Measurements from ENCODE around the gene RAPGEFL1.

The RAPGEFL1 gene

DNA sequence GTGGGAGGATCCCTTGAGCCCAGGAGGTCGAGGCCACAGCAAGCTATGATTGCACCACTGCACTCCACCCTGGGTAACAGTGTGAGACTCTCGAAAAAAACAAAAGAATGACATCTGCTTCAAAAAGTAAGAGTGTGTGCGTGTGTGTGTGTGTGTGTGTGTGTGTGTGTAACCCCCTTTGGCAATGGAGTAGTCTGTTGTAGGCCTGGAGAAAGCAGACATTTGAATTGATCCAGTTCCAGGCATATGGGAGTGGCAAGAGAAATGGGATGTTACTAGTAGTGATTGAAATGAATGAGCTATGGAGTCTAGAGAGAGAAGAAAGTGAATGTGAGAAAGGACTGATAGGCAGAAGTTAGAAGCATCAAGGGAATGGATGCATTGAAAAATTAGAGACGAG, 27.0 kb upstream of the RAPGEFL1 start:
- 82 to 83% methylated on average over 4 of the region's 4 CpGs for WGBS, 2 experiments
- H3K36me3 ChIP-seq (ENCODE audit: control insufficient read depth, insufficient read depth, low read length): peaks cover 45% of the 10 kb centered on the region
- H3K4me3 ChIP-seq (ENCODE audit: insufficient read depth, low read depth, low read length): no peak overlapping the region
- H3K27me3 ChIP-seq (ENCODE audit: control insufficient read depth, insufficient read depth, low read length, poor library complexity, severe bottlenecking): no peaks in the 10 kb centered on the region
- no peaks in the 10 kb centered on the region for H3K9me3 ChIP-seq (ENCODE audit: control insufficient read depth, low read length)
- no peak overlapping the region for H3K27ac ChIP-seq (ENCODE audit: insufficient read depth, low read depth, low read length, poor library complexity, severe bottlenecking)
- H3K4me1 ChIP-seq (ENCODE audit: control insufficient read depth, insufficient read depth, low read length): no peaks in the 10 kb centered on the region

DNA sequence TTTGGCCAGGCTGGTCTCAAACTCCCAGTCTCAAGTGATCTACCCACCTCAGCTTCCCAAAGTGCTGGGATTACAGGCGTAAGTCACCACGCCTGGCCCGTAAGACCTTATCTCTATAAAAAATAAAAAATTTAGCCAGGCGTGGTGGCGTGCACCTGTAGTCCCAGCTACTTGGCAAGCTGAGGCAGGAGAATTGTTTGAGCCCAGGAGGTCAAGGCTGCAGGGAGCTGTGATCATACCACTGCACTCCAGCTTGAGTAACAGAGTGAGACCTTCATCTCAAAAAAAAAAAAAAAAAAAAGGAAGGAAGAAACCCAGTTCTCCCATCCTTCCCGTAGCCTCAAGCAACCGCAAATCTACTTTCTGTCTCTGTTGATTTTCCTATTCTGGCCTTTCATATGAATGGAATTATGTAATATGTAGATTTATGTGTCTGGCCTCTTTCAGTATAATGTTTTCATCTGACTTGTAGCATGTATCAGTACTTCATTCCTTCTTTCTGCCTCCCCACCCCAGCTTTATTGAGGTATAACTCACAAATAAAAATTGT, 25.8 kb upstream of the RAPGEFL1 start:
- Histone ChIP-seq H3K36me3 (ENCODE audit: control insufficient read depth, insufficient read depth, low read length) (peaks cover 44% of the 10 kb centered on the region), H3K27me3 (ENCODE audit: control insufficient read depth, insufficient read depth, low read length, poor library complexity, severe bottlenecking) (no peaks in the 10 kb centered on the region), H3K4me3 (ENCODE audit: insufficient read depth, low read depth, low read length) (no peak overlapping the region), H3K9me3 (ENCODE audit: control insufficient read depth, low read length) (no peaks in the 10 kb centered on the region), H3K27ac (ENCODE audit: insufficient read depth, low read depth, low read length, poor library complexity, severe bottlenecking) (no peak overlapping the region), H3K4me1 (ENCODE audit: control insufficient read depth, insufficient read depth, low read length) (no peaks in the 10 kb centered on the region)
- 93 to 97% methylated on average over 5 to 7 of the region's 7 CpGs for WGBS, 2 experiments

DNA sequence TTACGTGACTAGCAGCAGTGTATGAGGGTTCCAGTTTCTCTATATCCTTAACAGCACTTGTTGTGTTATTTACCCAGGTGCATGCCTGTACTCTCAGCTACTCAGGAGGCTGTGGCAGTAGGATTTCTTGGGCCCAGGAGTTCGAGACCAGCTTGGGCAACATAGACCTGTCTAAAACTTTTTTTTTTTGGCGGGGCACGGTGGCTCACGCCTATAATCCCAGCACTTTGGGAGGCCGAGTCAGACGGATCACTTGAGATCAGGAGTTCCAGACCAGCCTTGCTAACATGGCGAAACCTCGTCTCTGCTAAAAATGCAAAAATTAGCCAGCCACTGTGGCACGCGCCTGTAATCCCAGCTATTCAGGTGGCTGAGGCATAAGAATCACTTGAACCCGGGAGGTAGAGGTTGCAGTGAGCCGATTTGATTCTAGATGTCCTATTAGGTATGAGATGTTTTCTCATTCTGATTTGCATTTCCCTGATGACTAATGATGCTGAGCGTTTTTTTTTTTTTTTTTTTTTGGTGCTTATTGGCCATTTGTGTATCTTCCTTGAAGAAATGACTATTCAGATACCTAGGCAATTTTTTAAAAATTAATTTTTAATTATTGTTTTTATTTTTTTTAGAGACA, 23.6 kb upstream of the RAPGEFL1 start:
- Histone ChIP-seq H3K36me3 (ENCODE audit: control insufficient read depth, insufficient read depth, low read length) (peaks cover 35% of the 10 kb centered on the region), H3K27me3 (ENCODE audit: control insufficient read depth, insufficient read depth, low read length, poor library complexity, severe bottlenecking) (no peaks in the 10 kb centered on the region), H3K4me3 (ENCODE audit: insufficient read depth, low read depth, low read length) (no peak overlapping the region), H3K9me3 (ENCODE audit: control insufficient read depth, low read length) (no peaks in the 10 kb centered on the region), H3K27ac (ENCODE audit: insufficient read depth, low read depth, low read length, poor library complexity, severe bottlenecking) (no peak overlapping the region), H3K4me1 (ENCODE audit: control insufficient read depth, insufficient read depth, low read length) (no peaks in the 10 kb centered on the region)
- 92 to 95% methylated on average over 14 of the region's 14 CpGs for WGBS, 2 experiments

DNA sequence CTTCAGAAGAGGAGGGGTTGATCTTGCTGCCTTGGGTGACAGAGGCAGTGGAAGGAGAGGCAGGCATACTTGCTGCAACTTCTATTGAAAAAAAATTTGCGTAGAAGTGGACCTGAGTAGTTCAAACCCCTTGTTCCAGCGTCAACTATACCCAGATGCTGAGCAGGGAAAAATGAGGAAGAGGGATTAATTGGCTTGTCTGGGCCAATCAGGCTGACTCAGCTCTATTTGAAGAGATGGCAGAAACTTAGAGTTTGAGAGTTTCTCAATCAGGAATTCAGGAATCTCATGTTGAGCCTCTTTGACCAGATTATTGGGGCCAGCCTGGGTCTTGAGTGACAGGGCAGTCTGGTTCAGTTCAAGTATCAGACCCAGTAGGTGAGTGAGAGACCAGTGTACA, 19.3 kb upstream of the RAPGEFL1 start:
- Histone ChIP-seq H3K27me3 (ENCODE audit: control insufficient read depth, insufficient read depth, low read length, poor library complexity, severe bottlenecking) (no peaks in the 10 kb centered on the region), H3K36me3 (ENCODE audit: control insufficient read depth, insufficient read depth, low read length) (peaks cover 33% of the 10 kb centered on the region), H3K4me3 (ENCODE audit: insufficient read depth, low read depth, low read length) (no peak overlapping the region), H3K4me1 (ENCODE audit: control insufficient read depth, insufficient read depth, low read length) (no peaks in the 10 kb centered on the region), H3K9me3 (ENCODE audit: control insufficient read depth, low read length) (no peaks in the 10 kb centered on the region), H3K27ac (ENCODE audit: insufficient read depth, low read depth, low read length, poor library complexity, severe bottlenecking) (no peak overlapping the region)
- 96 to 97% methylated on average over 2 of the region's 2 CpGs for WGBS, 2 experiments

DNA sequence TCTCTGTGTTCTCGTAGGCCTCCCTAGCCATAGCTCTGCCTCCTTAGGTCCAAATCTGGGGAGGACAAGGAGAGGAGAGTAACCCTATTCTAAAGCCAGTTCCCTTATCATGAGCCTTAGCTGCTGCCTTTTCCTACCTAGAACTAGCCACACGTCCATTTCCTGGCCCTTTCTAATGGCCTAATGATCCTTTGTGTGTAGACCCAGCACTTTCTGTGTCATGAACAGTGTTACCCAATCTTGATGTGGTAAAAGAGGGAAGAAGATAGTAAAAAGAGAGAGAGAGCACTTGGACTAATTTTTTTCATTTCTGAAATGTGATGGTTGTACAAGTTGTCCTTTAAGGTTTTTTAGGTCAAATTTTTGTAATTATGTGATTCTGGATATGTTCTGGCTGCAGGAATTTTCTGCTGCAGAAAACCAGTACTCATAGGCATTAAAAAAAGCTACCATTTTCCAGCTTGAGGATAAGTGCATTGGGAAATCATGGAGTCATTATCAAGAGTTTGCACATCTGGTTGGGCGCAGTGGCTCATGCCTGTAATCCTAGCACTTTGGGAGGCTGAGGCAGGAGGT, 18.7 kb upstream of the RAPGEFL1 start:
- WGBS, 2 experiments: 96% methylated on average over 3 of the region's 3 CpGs
- H3K36me3 ChIP-seq (ENCODE audit: control insufficient read depth, insufficient read depth, low read length): peaks cover 33% of the 10 kb centered on the region
- H3K27me3 ChIP-seq (ENCODE audit: control insufficient read depth, insufficient read depth, low read length, poor library complexity, severe bottlenecking): no peaks in the 10 kb centered on the region
- H3K9me3 ChIP-seq (ENCODE audit: control insufficient read depth, low read length): no peaks in the 10 kb centered on the region
- no peak overlapping the region for H3K27ac ChIP-seq (ENCODE audit: insufficient read depth, low read depth, low read length, poor library complexity, severe bottlenecking)
- no peaks in the 10 kb centered on the region for H3K4me1 ChIP-seq (ENCODE audit: control insufficient read depth, insufficient read depth, low read length)
- no peak overlapping the region for H3K4me3 ChIP-seq (ENCODE audit: insufficient read depth, low read depth, low read length)

DNA sequence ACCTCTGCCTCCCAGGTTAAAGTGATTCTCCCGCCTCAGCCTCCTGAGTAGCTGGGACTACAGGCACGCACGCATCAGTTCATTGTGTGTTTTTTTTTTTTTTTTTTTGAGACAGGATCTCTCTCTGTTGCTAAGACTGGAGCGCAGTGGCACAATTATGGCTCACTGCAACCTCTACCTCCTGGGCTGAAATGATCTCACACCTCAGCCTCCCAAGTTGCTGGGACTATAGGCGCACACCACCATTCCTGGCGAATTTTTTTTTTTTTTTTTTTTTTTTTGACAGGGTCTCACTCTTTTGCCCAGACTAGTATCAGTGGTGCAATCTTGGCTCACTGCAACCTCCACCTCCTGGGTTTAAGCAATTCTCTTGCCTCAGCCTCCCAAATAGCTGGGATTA, 17.8 kb upstream of the RAPGEFL1 start:
- no peaks in the 10 kb centered on the region for H3K4me1 ChIP-seq (ENCODE audit: control insufficient read depth, insufficient read depth, low read length)
- H3K9me3 ChIP-seq (ENCODE audit: control insufficient read depth, low read length): no peaks in the 10 kb centered on the region
- no peak overlapping the region for H3K27ac ChIP-seq (ENCODE audit: insufficient read depth, low read depth, low read length, poor library complexity, severe bottlenecking)
- peaks cover 36% of the 10 kb centered on the region for H3K36me3 ChIP-seq (ENCODE audit: control insufficient read depth, insufficient read depth, low read length)
- 91 to 95% methylated on average over 6 of the region's 6 CpGs for WGBS, 2 experiments
- H3K27me3 ChIP-seq (ENCODE audit: control insufficient read depth, insufficient read depth, low read length, poor library complexity, severe bottlenecking): no peaks in the 10 kb centered on the region
- no peak overlapping the region for H3K4me3 ChIP-seq (ENCODE audit: insufficient read depth, low read depth, low read length)

DNA sequence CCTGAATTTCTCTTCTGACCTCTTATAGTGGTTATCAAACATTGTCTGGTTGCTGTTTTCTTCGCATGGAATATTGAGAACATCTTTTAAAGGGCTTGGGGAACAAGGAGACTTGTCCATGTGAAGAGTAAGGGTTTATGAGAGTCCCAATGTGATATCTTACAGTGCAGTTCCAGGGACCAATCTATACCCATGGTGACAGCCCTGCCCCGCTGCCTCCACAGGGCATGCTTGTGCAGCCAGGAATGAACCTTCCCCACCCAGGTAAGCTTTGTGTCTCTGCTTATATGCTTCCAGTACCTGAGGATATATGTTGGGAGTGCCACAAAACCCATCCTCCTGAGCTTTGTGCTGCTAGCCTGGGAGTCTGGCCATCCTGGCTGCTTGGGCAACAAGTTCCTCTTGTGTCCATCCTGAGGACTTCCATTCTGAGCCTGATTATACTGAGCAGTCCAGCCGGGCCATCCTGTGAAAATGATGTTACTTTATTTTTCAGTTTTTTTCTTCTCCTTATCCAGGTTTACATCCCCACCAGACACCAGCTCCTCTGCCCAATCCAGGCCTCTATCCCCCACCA, 9.5 kb upstream of the RAPGEFL1 start:
- Histone ChIP-seq H3K36me3 (ENCODE audit: control insufficient read depth, insufficient read depth, low read length) (peaks cover 72% of the 10 kb centered on the region), H3K27ac (ENCODE audit: insufficient read depth, low read depth, low read length, poor library complexity, severe bottlenecking) (peak overlapping the region; percentile 75), H3K4me3 (ENCODE audit: insufficient read depth, low read depth, low read length) (no peak overlapping the region), H3K4me1 (ENCODE audit: control insufficient read depth, insufficient read depth, low read length) (no peaks in the 10 kb centered on the region), H3K9me3 (ENCODE audit: control insufficient read depth, low read length) (no peaks in the 10 kb centered on the region), H3K27me3 (ENCODE audit: control insufficient read depth, insufficient read depth, low read length, poor library complexity, severe bottlenecking) (no peaks in the 10 kb centered on the region)
- 91 to 100% methylated on average over 3 of the region's 3 CpGs for WGBS, 2 experiments

DNA sequence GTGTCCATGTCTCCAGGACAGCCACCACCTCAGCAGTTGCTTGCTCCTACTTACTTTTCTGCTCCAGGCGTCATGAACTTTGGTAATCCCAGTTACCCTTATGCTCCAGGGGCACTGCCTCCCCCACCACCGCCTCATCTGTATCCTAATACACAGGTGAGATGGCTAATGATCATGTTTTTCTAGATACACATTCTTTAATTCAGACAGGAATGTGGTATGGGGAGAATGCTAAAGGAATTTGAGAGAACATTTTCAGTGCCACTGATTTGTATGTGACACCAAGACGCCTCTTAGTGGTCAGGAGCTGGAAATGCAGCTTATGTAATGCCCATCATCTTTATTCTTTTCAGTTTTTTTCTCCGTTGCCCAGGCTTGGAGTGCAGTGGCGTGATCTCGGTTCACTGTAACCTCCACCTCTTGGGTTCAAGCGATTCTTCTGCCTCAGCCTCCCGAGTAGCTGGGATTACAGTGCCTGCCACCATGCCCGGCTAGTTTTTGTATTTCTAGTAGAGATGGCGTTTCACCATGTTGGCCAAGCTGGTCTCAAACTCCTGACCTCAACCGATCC, 8.9 kb upstream of the RAPGEFL1 start:
- Histone ChIP-seq H3K4me3 (ENCODE audit: insufficient read depth, low read depth, low read length) (no peak overlapping the region), H3K27me3 (ENCODE audit: control insufficient read depth, insufficient read depth, low read length, poor library complexity, severe bottlenecking) (no peaks in the 10 kb centered on the region), H3K4me1 (ENCODE audit: control insufficient read depth, insufficient read depth, low read length) (no peaks in the 10 kb centered on the region), H3K9me3 (ENCODE audit: control insufficient read depth, low read length) (no peaks in the 10 kb centered on the region), H3K27ac (ENCODE audit: insufficient read depth, low read depth, low read length, poor library complexity, severe bottlenecking) (peak overlapping the region; percentile 75), H3K36me3 (ENCODE audit: control insufficient read depth, insufficient read depth, low read length) (peaks cover 71% of the 10 kb centered on the region)
- 73 to 74% methylated on average over 10 to 11 of the region's 11 CpGs for WGBS, 2 experiments

DNA sequence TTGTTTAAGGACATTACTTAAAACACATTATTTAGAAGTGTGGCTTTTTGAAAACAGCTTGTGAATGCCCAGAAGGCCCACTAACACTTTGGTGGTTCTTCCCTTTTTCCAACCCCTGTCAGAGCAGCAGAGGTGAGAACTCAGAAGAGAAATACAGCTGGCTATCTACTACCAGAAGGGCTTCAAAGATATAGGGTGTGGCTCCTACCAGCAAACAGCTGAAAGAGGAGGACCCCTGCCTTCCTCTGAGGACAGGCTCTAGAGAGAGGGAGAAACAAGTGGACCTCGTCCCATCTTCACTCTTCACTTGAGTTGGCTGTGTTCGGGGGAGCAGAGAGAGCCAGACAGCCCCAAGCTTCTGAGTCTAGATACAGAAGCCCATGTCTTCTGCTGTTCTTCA, 6.9 kb upstream of the RAPGEFL1 start:
- 94 to 96% methylated on average over 2 of the region's 2 CpGs for WGBS, 2 experiments
- H3K36me3 ChIP-seq (ENCODE audit: control insufficient read depth, insufficient read depth, low read length): peaks cover 61% of the 10 kb centered on the region
- no peaks in the 10 kb centered on the region for H3K27me3 ChIP-seq (ENCODE audit: control insufficient read depth, insufficient read depth, low read length, poor library complexity, severe bottlenecking)
- H3K4me3 ChIP-seq (ENCODE audit: insufficient read depth, low read depth, low read length): no peak overlapping the region
- H3K4me1 ChIP-seq (ENCODE audit: control insufficient read depth, insufficient read depth, low read length): no peaks in the 10 kb centered on the region
- H3K9me3 ChIP-seq (ENCODE audit: control insufficient read depth, low read length): no peaks in the 10 kb centered on the region
- no peak overlapping the region for H3K27ac ChIP-seq (ENCODE audit: insufficient read depth, low read depth, low read length, poor library complexity, severe bottlenecking)

DNA sequence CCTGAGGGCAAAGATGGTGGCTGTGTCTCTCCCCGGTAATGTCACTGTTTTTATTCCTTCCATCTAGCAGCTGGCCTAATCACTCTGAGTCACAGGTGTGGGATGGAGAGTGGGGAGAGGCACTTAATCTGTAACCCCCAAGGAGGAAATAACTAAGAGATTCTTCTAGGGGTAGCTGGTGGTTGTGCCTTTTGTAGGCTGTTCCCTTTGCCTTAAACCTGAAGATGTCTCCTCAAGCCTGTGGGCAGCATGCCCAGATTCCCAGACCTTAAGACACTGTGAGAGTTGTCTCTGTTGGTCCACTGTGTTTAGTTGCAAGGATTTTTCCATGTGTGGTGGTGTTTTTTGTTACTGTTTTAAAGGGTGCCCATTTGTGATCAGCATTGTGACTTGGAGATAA, 5.5 kb upstream of the RAPGEFL1 start:
- Histone ChIP-seq H3K36me3 (ENCODE audit: control insufficient read depth, insufficient read depth, low read length) (peaks cover 60% of the 10 kb centered on the region), H3K4me3 (ENCODE audit: insufficient read depth, low read depth, low read length) (no peak overlapping the region), H3K27me3 (ENCODE audit: control insufficient read depth, insufficient read depth, low read length, poor library complexity, severe bottlenecking) (no peaks in the 10 kb centered on the region), H3K9me3 (ENCODE audit: control insufficient read depth, low read length) (no peaks in the 10 kb centered on the region), H3K4me1 (ENCODE audit: control insufficient read depth, insufficient read depth, low read length) (peaks cover 12% of the 10 kb centered on the region), H3K27ac (ENCODE audit: insufficient read depth, low read depth, low read length, poor library complexity, severe bottlenecking) (no peak overlapping the region)
- 96 to 100% methylated on average over 1 of the region's 1 CpG for WGBS, 2 experiments

Data from ectodermal cell (in vitro differentiated cells).